Neural progenitor cell (in vitro differentiated cells): ENCODE data around the gene CYLD. TPM values are rescaled to one million over a fixed set of nuclear protein-coding genes. Genes with fewer than 3 reads are reported as not detected.

Experiments used
- DNase-seq: peaks from one replicate; pipeline ENCODE4 v3.0.0-alpha.2; 2016; ENCODE audit warnings: low spot score
- H2AFZ ChIP-seq: fragments of 200-600 bp; sonication (generic); replicated peaks from 2 replicates; pipeline ENCODE4 v1.6.1; 2016; ENCODE audit warnings: antibody characterized with exemption
- H3F3A ChIP-seq: fragments of 200-600 bp; sonication (generic); 2 replicates; pipeline ENCODE4 v1.6.1; 2016; ENCODE audit warnings: antibody characterized with exemption, low read depth
- H3K27ac ChIP-seq: fragments of 200-600 bp; sonication (generic); 2 replicates; pipeline ENCODE4 v1.5.1; 2016; ENCODE audit warnings: mild to moderate bottlenecking
- H3K27me3 ChIP-seq: fragments of 200-600 bp; sonication (generic); 2 replicates; pipeline ENCODE4 v1.6.1; 2016; ENCODE audit warnings: mild to moderate bottlenecking, moderate library complexity
- H3K36me3 ChIP-seq: fragments of 200-600 bp; sonication (generic); 2 replicates; pipeline ENCODE4 v1.5.1; 2016
- H3K4me1 ChIP-seq: fragments of 200-600 bp; sonication (generic); 2 replicates; pipeline ENCODE4 v1.6.1; 2016; ENCODE audit warnings: mixed run types
- H3K4me2 ChIP-seq: fragments of 200-600 bp; sonication (generic); 2 replicates; pipeline ENCODE4 v1.6.1; 2016
- H3K4me3 ChIP-seq: fragments of 200-600 bp; sonication (generic); 2 replicates; pipeline ENCODE4 v1.5.1; 2016
- H3K79me2 ChIP-seq: fragments of 200-600 bp; sonication (generic); 2 replicates; pipeline ENCODE4 v1.6.1; 2016; ENCODE audit warnings: low read depth
- H3K9ac ChIP-seq: fragments of 200-600 bp; sonication (generic); 2 replicates; pipeline ENCODE4 v1.6.1; 2016
- H3K9me3 ChIP-seq: fragments of 200-600 bp; sonication (generic); 2 replicates; pipeline ENCODE4 v1.5.1; 2016; ENCODE audit warnings: low read depth
- H4K20me1 ChIP-seq: fragments of 200-600 bp; sonication (generic); 2 replicates; pipeline ENCODE4 v1.6.1; 2016; ENCODE audit warnings: low read depth
- H3K27ac Mint-ChIP-seq: 3 replicates; pipeline ENCODE4 v1.8.0; 2021; ENCODE audit warnings: mixed read lengths
- H3K27me3 Mint-ChIP-seq: 2 replicates; pipeline ENCODE4 v1.8.0; 2022; ENCODE audit warnings: low read depth, mild to moderate bottlenecking, inconsistent platforms, moderate library complexity, mixed read lengths; ENCODE audit not compliant: insufficient read depth
- H3K36me3 Mint-ChIP-seq: 3 replicates; pipeline ENCODE4 v1.8.0; 2021; ENCODE audit warnings: mixed read lengths
- H3K4me1 Mint-ChIP-seq: 3 replicates; pipeline ENCODE4 v1.8.0; 2021; ENCODE audit warnings: mixed read lengths
- H3K4me3 Mint-ChIP-seq: 3 replicates; pipeline ENCODE4 v1.8.0; 2021; ENCODE audit warnings: mild to moderate bottlenecking, moderate library complexity, mixed read lengths
- H3K9me3 Mint-ChIP-seq: 3 replicates; pipeline ENCODE4 v1.8.0; 2020; ENCODE audit warnings: mixed read lengths
- EZH2 ChIP-seq: fragments of 200-600 bp; sonication (generic); IDR thresholded peaks from 2 replicates; pipeline ENCODE4 v1.6.1; 2017; ENCODE audit warnings: antibody characterized with exemption, mild to moderate bottlenecking, moderate library complexity
- EZH2phosphoT487 ChIP-seq: fragments of 200-600 bp; sonication (generic); IDR thresholded peaks from 2 replicates; pipeline ENCODE4 v1.6.1; 2017; ENCODE audit warnings: antibody characterized with exemption
- total RNA-seq: library from RNA; depleted of rRNA; stranded (reverse); fragments of >200 nt; gene quantifications from 2 replicates; pipeline ENCODE4 v1.2.3, GENCODE V29; 2015; ENCODE audit warnings: low replicate concordance
- TF ChIP-seq, protein P1 (sequence below): fragments of 200-600 bp; sonication (generic); IDR thresholded peaks from 2 replicates; pipeline ENCODE4 v1.5.1; 2017; ENCODE audit warnings: antibody characterized with exemption, mild to moderate bottlenecking

CYLD gene
- total RNA-seq, 1 donor from 2014 or later: 22.0 TPM

DNA sequence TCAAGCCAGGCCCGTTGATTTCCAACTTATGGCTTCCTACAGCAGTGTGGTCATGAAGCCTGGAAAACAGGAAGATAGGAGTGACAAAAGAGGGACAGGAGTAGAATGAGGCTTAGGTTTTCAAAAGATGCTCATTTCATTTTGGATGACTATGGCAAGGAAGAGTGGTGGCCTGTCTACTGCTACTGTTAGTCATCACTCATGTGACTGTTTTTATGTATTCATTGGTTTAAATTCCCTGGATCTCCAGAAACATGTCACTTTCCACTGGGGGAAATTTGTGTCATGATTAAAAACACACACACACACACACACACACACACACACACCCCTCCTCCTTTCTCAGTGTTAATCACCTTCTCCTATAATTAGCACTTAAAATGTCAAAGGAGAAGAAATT is 1.1 kb upstream of the CYLD start:
- no peaks in the 10 kb centered on the region for H4K20me1 ChIP-seq
- no peaks in the 10 kb centered on the region for H3F3A ChIP-seq
- H3K36me3 ChIP-seq: no peaks in the 10 kb centered on the region
- no peaks in the 10 kb centered on the region for H3K79me2 ChIP-seq
- H3K4me3 ChIP-seq: no peak overlapping the region
- Mint-ChIP-seq H3K27me3 (peaks cover 15% of the 10 kb centered on the region), H3K4me1 (peaks cover 16% of the 10 kb centered on the region), H3K36me3 (no peaks in the 10 kb centered on the region), H3K4me3 (no peak overlapping the region), H3K9me3 (no peaks in the 10 kb centered on the region), H3K27ac (no peak overlapping the region)
- H3K27me3 ChIP-seq: peaks cover 7% of the 10 kb centered on the region
- no peak overlapping the region for H3K9ac ChIP-seq
- no peak for DNase-seq
- H3K9me3 ChIP-seq: no peaks in the 10 kb centered on the region
- no peak overlapping the region for H3K4me2 ChIP-seq
- H2AFZ ChIP-seq: peak overlapping the region; percentile 38
- no peak overlapping the region for H3K27ac ChIP-seq
- H3K4me1 ChIP-seq: peaks cover 5% of the 10 kb centered on the region
- TF ChIP-seq EZH2phosphoT487 (no peak), EZH2 (no peak)
- TF ChIP-seq, protein P1, sequence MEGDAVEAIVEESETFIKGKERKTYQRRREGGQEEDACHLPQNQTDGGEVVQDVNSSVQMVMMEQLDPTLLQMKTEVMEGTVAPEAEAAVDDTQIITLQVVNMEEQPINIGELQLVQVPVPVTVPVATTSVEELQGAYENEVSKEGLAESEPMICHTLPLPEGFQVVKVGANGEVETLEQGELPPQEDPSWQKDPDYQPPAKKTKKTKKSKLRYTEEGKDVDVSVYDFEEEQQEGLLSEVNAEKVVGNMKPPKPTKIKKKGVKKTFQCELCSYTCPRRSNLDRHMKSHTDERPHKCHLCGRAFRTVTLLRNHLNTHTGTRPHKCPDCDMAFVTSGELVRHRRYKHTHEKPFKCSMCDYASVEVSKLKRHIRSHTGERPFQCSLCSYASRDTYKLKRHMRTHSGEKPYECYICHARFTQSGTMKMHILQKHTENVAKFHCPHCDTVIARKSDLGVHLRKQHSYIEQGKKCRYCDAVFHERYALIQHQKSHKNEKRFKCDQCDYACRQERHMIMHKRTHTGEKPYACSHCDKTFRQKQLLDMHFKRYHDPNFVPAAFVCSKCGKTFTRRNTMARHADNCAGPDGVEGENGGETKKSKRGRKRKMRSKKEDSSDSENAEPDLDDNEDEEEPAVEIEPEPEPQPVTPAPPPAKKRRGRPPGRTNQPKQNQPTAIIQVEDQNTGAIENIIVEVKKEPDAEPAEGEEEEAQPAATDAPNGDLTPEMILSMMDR: no peak

DNA sequence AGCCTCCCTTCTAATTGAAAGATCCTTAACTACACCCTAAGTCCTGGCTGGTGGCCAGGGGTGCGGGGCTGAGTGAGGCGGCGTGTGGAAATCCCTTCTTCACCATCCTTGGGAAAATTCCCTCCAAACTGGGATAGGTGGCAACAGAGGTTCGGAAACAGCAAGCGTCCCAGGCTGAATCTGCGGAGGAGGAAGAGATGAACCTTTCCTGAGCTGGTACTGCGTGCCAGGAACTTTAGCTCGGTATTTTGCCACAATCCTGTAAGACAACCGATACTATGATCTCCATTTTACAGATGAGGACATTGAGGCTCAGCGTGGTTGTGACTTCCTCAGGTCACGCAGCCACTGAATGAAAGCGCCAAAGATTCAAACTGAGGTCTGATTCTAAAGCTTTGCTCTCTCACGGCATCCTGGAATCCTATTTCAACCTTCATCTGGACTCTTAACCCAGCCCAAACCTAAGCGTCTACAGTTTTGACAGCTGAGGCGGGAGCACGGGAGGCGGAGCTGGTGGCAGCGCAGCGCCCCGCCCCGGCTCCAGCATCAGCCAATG is 583 bp upstream of the CYLD start:
- Histone ChIP-seq H3K4me2 (peak overlapping the region; percentile 70), H3K4me3 (peak overlapping the region; percentile 38), H3K27me3 (peaks cover 7% of the 10 kb centered on the region), H3K4me1 (peaks cover 5% of the 10 kb centered on the region), H3K27ac (no peak overlapping the region), H3K9ac (no peak overlapping the region), H3F3A (no peaks in the 10 kb centered on the region), H2AFZ (peak overlapping the region; percentile 38), H3K9me3 (no peaks in the 10 kb centered on the region), H3K36me3 (no peaks in the 10 kb centered on the region), H4K20me1 (no peaks in the 10 kb centered on the region), H3K79me2 (no peaks in the 10 kb centered on the region)
- TF ChIP-seq EZH2 (no peak), EZH2phosphoT487 (no peak)
- TF ChIP-seq, protein P1: no peak
- H3K4me1 Mint-ChIP-seq: peaks cover 15% of the 10 kb centered on the region
- H3K27me3 Mint-ChIP-seq: peaks cover 15% of the 10 kb centered on the region
- no peaks in the 10 kb centered on the region for H3K9me3 Mint-ChIP-seq
- peak overlapping the region; percentile 83 for H3K4me3 Mint-ChIP-seq
- H3K27ac Mint-ChIP-seq: no peak overlapping the region
- peak; percentile 22 for DNase-seq
- H3K36me3 Mint-ChIP-seq: no peaks in the 10 kb centered on the region

DNA sequence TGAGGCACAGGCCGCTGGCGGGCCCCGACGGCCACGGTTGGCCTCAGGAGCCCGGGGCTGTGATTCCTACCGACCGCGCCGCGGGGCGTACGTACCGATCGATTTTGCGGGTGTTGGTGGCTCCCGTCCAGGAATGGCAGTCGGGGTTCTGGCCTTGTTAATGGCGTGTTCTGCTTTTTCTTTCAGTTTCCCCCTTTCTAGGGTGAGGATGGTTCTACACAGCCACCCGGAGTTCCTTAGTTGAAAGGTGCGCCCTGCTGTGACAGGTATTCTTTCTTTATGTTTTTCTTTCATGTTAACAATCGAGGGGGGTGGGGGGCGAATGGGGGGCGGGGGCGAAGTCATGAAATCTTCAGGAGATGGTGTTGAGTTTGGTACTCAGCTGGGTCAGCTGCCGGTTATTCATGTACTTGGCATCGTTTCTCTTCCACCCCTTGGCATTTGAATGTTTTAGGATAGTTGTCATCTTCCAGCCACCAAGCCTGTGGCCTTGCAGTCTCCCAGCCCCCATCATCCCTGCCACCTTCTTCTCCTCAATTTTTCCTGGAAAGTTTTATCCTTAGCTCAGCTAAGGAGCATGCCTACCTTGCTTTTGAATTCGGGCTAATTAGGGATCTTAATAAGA is 802 bp downstream of the CYLD start:
- Histone ChIP-seq H3K9me3 (no peaks in the 10 kb centered on the region), H3K9ac (peak overlapping the region; percentile 69), H3K79me2 (no peaks in the 10 kb centered on the region), H2AFZ (no peak overlapping the region), H3K4me2 (peak overlapping the region; percentile 96), H4K20me1 (no peaks in the 10 kb centered on the region), H3F3A (no peaks in the 10 kb centered on the region), H3K27ac (no peak overlapping the region), H3K4me3 (peak overlapping the region; percentile 97), H3K27me3 (peaks cover under 1% of the 10 kb centered on the region), H3K36me3 (no peaks in the 10 kb centered on the region), H3K4me1 (peaks cover 5% of the 10 kb centered on the region)
- Mint-ChIP-seq H3K27ac (no peak overlapping the region), H3K4me1 (peaks cover 12% of the 10 kb centered on the region), H3K9me3 (no peaks in the 10 kb centered on the region), H3K36me3 (no peaks in the 10 kb centered on the region), H3K4me3 (peak overlapping the region; percentile 88), H3K27me3 (peaks cover 10% of the 10 kb centered on the region)
- peak; percentile 60 for DNase-seq
- TF ChIP-seq, protein P1: no peak
- TF ChIP-seq EZH2phosphoT487 (no peak), EZH2 (no peak)
